ENCODE measurements around the gene PROX1.

- TF ChIP-seq CTCF (conservative IDR thresholded peaks at IDR 0.05; ENCODE audit: low read length): no peak
- no peak for TF ChIP-seq EZH2phosphoT487 (IDR thresholded peaks at IDR 0.05; ENCODE audit: borderline replicate concordance, low read depth, low read length)
Measured at GRCh38 chr1:213968146-213968825, 19.5 kb upstream of the PROX1 start.

Data from OCI-LY7 (cell line).